OCI-M1 (cell line): Measurements from ENCODE around the gene MS4A4E.
"Not testable (repeated sequence)": the region's sequence is repeated elsewhere in the genome, so short reads cannot be mapped to it uniquely, and the experiment has no call there.

Experiments
- DNase-seq: peaks from one replicate; lab custom pipeline; 2025; lab: John Stamatoyannopoulos, UW

Gene MS4A4E

DNA sequence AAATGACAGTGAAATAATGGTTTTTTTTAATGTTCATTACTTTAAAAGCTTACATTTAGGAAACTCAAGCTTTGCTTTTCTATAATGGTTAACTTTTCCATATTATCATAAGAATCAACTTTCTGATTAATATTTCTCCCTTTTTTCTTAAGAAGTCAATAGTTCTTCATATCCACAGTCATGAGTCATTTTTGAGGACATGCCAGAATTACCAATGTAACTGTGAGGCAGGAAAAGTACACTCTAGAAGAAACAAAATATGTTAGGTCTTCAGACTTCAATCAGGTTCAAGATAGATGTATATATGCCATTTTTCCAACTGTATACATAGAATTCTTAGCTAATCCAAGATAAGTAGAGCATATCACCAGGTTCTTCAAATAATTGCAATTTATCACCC, 70.9 kb downstream of the MS4A4E start:
- no peak for DNase-seq

DNA sequence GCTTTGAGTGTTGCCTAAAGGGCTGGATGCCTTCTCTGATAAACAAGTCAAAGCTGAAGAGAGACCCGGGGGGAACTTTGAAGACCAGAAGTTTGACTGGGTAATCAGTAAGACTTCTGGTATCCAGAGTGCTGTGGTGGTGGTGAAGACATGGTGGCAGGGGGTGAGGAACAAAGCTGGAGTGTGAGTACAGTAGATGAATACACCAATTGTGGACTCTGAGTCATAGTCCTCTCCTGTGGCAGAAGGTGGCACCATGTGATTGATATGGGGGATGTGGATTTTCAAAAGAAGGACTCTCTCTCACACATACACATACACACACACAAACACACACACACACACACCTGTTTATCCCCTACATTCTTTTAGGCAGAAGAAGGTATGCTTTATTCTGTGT, 72.4 kb downstream of the MS4A4E start:
- peak; percentile 23 for DNase-seq

DNA sequence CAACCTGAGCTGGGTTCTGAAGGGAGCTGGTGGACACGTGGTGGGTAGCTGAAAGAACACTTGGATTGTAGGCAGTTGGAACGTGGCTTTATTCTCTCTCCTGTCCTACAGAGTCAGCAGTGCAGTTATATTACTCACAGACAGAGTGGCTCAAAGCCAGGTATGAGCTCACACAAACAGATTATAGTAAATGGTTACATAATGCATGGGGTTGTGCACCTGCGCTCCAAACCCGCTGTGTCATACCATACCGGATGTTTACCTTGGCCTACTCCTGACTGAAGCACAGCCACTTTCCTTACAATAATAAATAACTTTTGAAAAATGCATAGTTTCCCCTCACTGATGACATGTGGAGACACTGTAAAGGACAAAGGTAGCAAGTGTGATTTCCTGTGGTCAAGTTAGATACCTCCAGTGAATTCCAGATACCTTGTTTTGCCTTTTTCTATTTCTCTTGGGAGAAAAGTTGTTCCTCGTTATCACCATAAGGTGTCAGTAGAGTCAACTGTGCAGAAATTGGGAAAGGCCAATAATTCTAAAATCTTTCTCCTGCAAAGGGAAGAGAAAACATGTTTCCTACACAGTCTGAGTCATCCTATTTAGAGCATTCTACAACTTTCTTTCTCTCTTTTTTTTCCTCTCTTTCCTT, 73.5 kb downstream of the MS4A4E start:
- DNase-seq = peak; percentile 83

DNA sequence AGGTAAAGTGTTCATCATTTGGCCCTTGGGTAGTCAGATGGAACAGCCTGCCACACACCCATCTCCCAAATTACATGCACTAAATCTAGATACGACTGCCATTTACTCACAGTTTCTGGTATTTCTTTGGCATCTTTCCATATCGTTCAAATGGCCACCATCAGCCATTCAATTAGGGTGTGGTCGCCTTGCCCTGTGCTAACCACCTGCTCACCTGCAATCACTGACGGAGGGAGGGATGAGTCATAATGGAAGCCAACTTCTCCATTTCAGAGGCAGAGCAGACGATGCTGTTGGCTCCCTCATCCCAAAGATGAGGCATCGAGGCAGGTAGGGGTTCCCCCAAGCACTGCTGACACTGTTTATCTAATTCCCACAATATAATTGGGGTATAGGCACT, 74.6 kb downstream of the MS4A4E start:
- DNase-seq = no peak

DNA sequence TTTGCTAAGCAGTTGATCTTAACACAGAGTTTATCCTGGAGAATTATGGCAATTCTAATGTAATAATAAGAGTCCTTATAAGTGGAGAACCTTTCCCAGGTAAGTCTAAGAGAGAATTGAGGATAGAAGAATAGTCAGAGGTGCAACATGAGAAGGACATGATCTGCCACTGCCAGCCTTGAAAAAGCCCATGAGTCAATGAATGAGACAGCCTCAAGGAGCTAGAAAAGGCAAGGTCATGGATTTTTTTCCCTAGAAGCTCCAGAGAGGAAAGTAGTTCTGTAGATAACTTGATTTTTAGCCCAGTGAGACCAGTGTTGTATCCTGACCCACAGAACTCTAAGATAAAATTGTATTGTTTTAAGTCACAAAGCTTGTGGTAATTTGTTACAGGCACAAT, 77.0 kb downstream of the MS4A4E start:
- DNase-seq = no peak

DNA sequence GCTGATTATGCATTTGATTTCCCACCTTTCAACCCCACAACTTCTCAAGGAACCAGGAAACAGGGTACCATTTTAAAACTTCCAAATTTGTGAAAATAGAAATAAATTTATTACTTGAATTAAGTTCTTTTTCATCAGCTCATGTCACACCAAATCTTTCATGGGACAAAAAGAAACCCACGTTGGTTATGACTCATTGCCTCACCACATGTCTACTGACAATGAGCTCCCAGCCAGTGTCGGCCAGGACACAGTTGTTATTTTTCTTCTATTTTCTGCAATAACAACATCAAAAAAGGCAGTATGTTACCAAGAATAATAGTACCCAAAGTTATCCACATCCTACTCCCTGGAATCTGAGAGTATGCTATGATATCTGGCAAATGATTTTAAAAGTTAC, 77.4 kb downstream of the MS4A4E start:
- peak; percentile 20 for DNase-seq

DNA sequence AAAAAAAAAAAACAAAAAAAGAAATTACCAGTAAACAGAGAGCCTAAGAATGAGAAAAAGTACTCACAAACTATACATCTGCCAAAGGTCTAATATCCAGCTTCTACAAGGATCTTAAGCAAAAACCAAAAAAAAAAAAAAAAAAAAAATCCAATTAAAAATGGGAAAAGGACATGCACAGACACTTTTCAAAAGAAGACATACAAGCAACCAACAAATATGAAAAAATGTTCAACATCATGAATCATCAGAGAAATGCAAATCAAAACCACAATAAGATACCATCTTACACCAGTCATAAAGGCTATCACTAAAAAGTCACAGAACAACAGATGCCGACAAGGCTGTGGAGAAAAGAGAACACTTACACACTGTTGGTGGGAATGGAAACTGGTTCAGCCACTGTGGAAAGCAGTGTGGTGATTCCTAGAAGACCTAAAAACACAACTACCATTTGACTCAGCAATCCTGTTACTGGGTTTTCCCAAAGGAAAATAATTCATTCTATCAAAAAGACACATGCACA, 78.3 kb downstream of the MS4A4E start:
- peak; percentile 27 for DNase-seq

DNA sequence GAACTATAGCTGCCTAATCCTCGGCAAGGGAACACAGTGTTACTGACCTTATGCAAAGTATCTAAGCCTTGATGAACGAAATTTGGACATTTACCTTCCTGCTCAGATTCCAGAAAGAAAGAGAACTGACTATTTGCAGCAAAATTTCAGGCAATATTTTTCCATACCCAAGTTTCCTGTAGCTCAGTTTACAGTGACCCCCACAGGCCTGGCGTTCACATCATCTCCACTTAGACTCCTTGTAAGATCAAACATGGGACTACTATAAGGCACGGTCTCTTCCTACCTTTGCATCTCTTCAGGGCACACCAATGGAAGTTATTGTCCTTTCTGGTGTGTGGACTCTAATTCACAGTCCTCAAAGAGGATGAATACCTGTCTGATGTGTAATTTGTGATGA, 81.2 kb downstream of the MS4A4E start:
- no peak for DNase-seq

DNA sequence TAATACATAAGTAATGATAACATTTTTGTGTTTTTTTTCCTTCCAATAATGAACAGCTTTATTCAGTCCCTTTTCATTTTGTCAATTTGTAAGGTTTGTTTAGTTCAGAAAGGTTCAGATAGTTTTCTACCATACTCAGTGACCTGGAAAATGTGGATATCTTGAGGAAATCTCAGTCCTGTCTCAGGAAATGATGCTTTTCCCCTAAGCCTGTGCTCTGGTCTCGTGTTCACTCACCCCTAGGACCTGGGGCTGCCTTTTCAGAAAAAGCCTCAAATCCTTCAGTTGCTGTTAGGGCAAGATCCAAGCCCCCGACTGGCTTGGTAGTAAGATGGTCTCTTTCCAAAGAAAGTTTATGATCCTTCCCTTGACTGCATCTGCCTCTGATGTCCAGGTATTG, 81.8 kb downstream of the MS4A4E start:
- no peak for DNase-seq

DNA sequence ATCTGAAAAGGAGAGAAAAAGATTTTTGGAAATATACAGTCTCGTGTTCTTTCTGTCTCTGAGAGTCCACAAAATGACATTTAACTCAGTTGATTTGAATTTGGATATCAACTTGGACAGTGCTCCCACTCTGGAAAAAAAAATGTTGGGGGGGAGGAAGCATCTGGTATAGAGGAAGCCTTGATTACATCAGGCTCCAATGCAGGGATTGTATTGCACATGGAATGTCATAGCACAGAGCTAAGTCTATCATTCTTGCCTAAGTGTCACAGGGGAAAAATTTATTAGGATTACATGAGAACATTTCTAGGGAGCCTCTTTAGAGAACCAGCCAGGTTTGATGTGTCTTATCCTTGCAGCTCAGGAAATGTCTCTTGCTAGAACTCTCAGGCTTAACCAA, 83.1 kb downstream of the MS4A4E start:
- no peak for DNase-seq

DNA sequence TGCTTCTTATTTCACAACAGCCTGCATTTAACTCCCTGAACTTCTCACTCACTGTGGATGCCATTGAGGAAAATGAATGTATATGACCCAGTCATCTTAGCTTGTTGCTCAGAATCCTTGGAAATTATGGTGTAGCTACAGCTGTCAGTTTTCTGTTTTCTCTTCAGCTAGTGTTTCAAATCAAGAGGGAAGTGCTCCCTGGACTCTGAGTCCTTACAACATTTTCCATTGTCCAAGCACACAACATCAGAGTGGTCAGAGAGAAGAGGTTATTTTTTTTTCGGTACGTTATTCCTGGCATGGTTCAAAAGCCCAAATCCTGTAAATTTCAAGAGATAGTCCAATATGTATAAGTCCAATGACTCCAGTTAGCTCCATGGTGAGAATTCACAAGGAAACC, 83.7 kb downstream of the MS4A4E start:
- no peak for DNase-seq

DNA sequence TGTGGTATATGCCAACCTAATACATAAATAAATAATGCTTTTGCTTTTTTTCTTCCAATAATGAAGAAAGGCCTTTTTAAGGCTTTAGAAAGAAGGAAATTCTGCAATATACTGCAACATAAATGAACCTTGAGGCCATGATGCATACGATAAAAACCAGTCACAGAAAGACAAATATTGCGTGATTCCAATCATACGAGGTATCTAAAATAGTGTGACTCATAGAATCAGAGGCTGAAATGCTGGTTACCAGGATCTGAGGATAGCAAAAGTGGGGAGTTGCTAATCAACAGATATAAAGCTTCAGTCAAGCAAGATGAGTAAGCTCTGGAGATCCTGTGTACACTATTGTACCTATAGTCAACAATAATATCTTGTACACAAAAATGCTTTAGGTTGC, 84.3 kb downstream of the MS4A4E start:
- DNase-seq = peak; percentile 26

DNA sequence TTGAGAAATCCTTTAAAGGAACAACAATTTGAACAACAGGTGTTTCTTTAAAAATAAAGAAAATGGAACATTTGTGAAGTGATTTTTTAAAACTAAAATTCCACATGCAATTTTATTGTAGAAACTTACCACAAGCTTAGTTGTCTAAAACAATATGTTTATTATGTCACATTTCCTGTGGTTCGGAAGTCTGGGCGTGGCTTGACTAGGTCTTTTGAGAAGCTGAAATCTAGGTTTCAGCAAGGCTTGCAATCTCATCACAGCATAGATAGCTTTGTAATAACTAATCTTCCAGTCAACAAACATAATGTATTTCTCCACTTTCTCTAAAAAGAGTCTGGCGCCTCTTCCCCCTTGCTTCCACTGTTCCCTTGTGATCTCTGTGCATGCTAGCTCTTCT, 87.0 kb downstream of the MS4A4E start:
- no peak for DNase-seq

DNA sequence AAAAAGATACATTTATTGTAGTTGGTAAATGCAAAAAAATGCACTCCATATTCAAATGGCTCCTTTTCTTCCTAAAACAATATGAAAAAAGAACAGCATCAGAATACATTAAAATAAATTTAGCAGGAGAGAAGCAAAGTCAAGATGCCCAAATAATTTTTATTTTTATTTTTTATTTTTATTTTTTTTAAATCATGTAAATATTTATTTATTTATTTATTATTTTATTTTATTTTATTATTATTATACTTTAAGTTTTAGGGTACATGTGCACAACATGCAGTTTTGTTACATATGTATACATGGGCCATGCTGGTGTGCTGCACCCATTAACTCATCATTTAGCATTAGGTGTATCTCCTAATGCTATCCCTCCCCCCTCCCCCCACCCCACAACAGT, 90.2 kb downstream of the MS4A4E start:
- not testable (repeated sequence) for DNase-seq

DNA sequence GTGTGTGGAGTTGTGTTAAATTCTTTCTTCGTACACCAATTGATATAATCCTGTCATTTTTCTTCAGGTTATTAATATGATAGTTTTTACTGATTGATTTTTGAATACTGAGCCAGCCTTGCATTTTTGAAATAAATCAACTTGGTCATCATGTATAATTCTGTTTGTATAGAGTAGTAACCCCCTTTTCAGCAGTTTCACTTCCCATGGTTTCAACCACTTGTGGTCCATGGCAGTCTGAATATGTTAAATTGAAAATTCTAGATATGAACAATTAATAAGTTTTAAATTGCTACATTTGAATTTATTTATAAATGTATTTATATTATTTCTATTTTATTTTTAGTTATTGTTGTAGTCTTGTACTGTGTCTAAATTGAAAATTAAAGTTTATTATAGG, 92.7 kb downstream of the MS4A4E start:
- no peak for DNase-seq
